WTC11 (cell line): ENCODE measurements around the gene NANOGP8. TPM values are rescaled to one million over a fixed set of nuclear protein-coding genes. Genes with fewer than 3 reads are reported as not detected.

Source experiments
- ATAC-seq: fragments of 200-7000 bp; cut with Tn5 transposase; 2 replicates; pipeline ENCODE4 v1.10.0; 2021; ENCODE audit warnings: mild to moderate bottlenecking, moderate library complexity
- CTCF ChIA-PET: fragments of 300-600 bp; sonication (Branson Sonifier 250); formaldehyde crosslinking; loops from one replicate; lab custom pipeline; 2021; ENCODE audit warnings: antibody characterized with exemption; lab: Charles Lee
- POLR2A ChIA-PET: fragments of 350-600 bp; sonication (Branson Sonifier 250); formaldehyde crosslinking; loops from one replicate; lab custom pipeline; 2021; ENCODE audit warnings: antibody characterized with exemption; lab: Charles Lee
- DNase-seq: peaks from one replicate; pipeline ENCODE4 v3.0.0; 2021; ENCODE audit warnings: low spot score
- H3K27ac Mint-ChIP-seq: 2 replicates; pipeline ENCODE4 v1.8.0; 2021; ENCODE audit warnings: mixed read lengths
- H3K27me3 Mint-ChIP-seq: 2 replicates; pipeline ENCODE4 v1.8.0; 2021; ENCODE audit warnings: low read depth, mild to moderate bottlenecking, moderate library complexity, mixed read lengths
- H3K36me3 Mint-ChIP-seq: 2 replicates; pipeline ENCODE4 v1.8.0; 2021; ENCODE audit warnings: mixed read lengths
- H3K4me1 Mint-ChIP-seq: 2 replicates; pipeline ENCODE4 v1.8.0; 2022; ENCODE audit warnings: mixed read lengths
- H3K4me3 Mint-ChIP-seq: 2 replicates; pipeline ENCODE4 v1.8.0; 2021; ENCODE audit warnings: mild to moderate bottlenecking, moderate library complexity, mixed read lengths
- H3K9me3 Mint-ChIP-seq: 2 replicates; pipeline ENCODE4 v1.8.0; 2021; ENCODE audit warnings: mixed read lengths
- ARID4B ChIP-seq: sonication (generic); formaldehyde crosslinking; IDR thresholded peaks from 2 replicates; pipeline ENCODE4 v1.8.0; 2023; ENCODE audit warnings: missing genetic modification reagents, mild to moderate bottlenecking, borderline replicate concordance
- GRHL2 ChIP-seq: fragments of 250-450 bp; sonication (Bioruptor Pico); IDR thresholded peaks from 2 replicates; pipeline ENCODE4 v1.8.0; 2022; ENCODE audit warnings: mild to moderate bottlenecking, moderate library complexity; ENCODE audit not compliant: insufficient replicate concordance, severe bottlenecking
- MYBL2 ChIP-seq: sonication (generic); formaldehyde crosslinking; IDR thresholded peaks from 2 replicates; pipeline ENCODE4 v1.8.1; 2023; ENCODE audit warnings: mild to moderate bottlenecking, moderate library complexity, missing genetic modification reagents
- NFE2L1 ChIP-seq: sonication (generic); formaldehyde crosslinking; IDR thresholded peaks from 2 replicates; pipeline ENCODE4 v1.8.1; 2023; ENCODE audit warnings: missing genetic modification reagents
- NR3C1 ChIP-seq: sonication (generic); formaldehyde crosslinking; conservative IDR thresholded peaks from 2 replicates; pipeline ENCODE4 v1.8.1; 2023; ENCODE audit warnings: low read depth, mild to moderate bottlenecking, missing genetic modification reagents
- RORB ChIP-seq: fragments of 250-450 bp; sonication (Bioruptor Pico); IDR thresholded peaks from 2 replicates; pipeline ENCODE4 v1.9.0; 2021; ENCODE audit warnings: mild to moderate bottlenecking
- USF2 ChIP-seq: sonication (generic); formaldehyde crosslinking; IDR thresholded peaks from 2 replicates; pipeline ENCODE4 v1.8.1; 2023; ENCODE audit warnings: mild to moderate bottlenecking, missing genetic modification reagents, moderate library complexity
- ZNF232 ChIP-seq: sonication (generic); formaldehyde crosslinking; IDR thresholded peaks from 2 replicates; pipeline ENCODE4 v1.8.0; 2022; ENCODE audit warnings: mild to moderate bottlenecking, missing genetic modification reagents
- ZNF512 ChIP-seq: sonication (generic); formaldehyde crosslinking; IDR thresholded peaks from 2 replicates; pipeline ENCODE4 v1.8.1; 2022; ENCODE audit warnings: missing genetic modification reagents, borderline replicate concordance
- ZNF671 ChIP-seq: fragments of 250-450 bp; sonication (Bioruptor Pico); IDR thresholded peaks from 2 replicates; pipeline ENCODE4 v1.8.0; 2021; ENCODE audit warnings: mild to moderate bottlenecking
- total RNA-seq: library from RNA; stranded (reverse); gene quantifications from 3 replicates; pipeline ENCODE4 v1.2.3, GENCODE V29; 2021
- TF ChIP-seq, protein P1 (sequence below): sonication (generic); formaldehyde crosslinking; IDR thresholded peaks from 2 replicates; pipeline ENCODE4 v1.8.1; 2023; ENCODE audit warnings: mild to moderate bottlenecking, missing genetic modification reagents
- TF ChIP-seq, protein P2 (sequence below): fragments of 250-450 bp; sonication (Bioruptor Pico); IDR thresholded peaks from 2 replicates; pipeline ENCODE4 v2.1.2; 2022; ENCODE audit warnings: mild to moderate bottlenecking, moderate library complexity
- TF ChIP-seq, protein P3 (sequence below): sonication (generic); formaldehyde crosslinking; IDR thresholded peaks from 2 replicates; pipeline ENCODE4 v1.8.0; 2023; ENCODE audit warnings: mild to moderate bottlenecking, missing genetic modification reagents
- TF ChIP-seq, protein P4 (sequence below): sonication (generic); formaldehyde crosslinking; IDR thresholded peaks from 2 replicates; pipeline ENCODE4 v1.8.0; 2022; ENCODE audit warnings: mild to moderate bottlenecking, missing genetic modification reagents
- TF ChIP-seq, protein P5 (sequence below): sonication (generic); formaldehyde crosslinking; IDR thresholded peaks from 2 replicates; pipeline ENCODE4 v1.8.1; 2022; ENCODE audit warnings: low read depth, missing genetic modification reagents, borderline replicate concordance

NANOGP8 gene
- total RNA-seq, 1 experiment from 2014 or later = 2.1 TPM

- no peak for TF ChIP-seq NR3C1 (CRISPR knock-in tag)
- TF ChIP-seq, protein P1, sequence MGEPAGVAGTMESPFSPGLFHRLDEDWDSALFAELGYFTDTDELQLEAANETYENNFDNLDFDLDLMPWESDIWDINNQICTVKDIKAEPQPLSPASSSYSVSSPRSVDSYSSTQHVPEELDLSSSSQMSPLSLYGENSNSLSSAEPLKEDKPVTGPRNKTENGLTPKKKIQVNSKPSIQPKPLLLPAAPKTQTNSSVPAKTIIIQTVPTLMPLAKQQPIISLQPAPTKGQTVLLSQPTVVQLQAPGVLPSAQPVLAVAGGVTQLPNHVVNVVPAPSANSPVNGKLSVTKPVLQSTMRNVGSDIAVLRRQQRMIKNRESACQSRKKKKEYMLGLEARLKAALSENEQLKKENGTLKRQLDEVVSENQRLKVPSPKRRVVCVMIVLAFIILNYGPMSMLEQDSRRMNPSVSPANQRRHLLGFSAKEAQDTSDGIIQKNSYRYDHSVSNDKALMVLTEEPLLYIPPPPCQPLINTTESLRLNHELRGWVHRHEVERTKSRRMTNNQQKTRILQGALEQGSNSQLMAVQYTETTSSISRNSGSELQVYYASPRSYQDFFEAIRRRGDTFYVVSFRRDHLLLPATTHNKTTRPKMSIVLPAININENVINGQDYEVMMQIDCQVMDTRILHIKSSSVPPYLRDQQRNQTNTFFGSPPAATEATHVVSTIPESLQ (CRISPR knock-in tag) = no peak
Observed at GRCh38 chr15:35090104-35090807, 5.2 kb upstream of the NANOGP8 start (continued).

- H3K9me3 Mint-ChIP-seq = peaks cover 16% of the 10 kb centered on the region
Observed at GRCh38 chr15:35089551-35089950, 4.5 kb upstream of the NANOGP8 start.

More at GRCh38 chr15:35089551-35089950, 4.5 kb upstream of the NANOGP8 start:
- peaks cover 3% of the 10 kb centered on the region; the same call in 1 of the 2 replicates for H3K27me3 Mint-ChIP-seq
- POLR2A ChIA-PET = no interaction called here
- no peak for ATAC-seq
- peaks cover 19% of the 10 kb centered on the region for H3K4me1 Mint-ChIP-seq
- H3K4me3 Mint-ChIP-seq = no peak overlapping the region
- no peak for DNase-seq
- no peak overlapping the region for H3K27ac Mint-ChIP-seq
- CTCF ChIA-PET = interaction anchor here (0.8 kb wide), 1 partner anchor 355 kb away, joined by 3 read pairs; no protein-coding TSS in a partner anchor
- H3K36me3 Mint-ChIP-seq = peaks cover 19% of the 10 kb centered on the region
- TF ChIP-seq, protein P2, sequence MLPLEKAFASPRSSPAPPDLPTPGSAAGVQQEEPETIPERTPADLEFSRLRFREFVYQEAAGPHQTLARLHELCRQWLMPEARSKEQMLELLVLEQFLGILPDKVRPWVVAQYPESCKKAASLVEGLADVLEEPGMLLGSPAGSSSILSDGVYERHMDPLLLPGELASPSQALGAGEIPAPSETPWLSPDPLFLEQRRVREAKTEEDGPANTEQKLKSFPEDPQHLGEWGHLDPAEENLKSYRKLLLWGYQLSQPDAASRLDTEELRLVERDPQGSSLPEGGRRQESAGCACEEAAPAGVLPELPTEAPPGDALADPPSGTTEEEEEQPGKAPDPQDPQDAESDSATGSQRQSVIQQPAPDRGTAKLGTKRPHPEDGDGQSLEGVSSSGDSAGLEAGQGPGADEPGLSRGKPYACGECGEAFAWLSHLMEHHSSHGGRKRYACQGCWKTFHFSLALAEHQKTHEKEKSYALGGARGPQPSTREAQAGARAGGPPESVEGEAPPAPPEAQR = no peak
- TF ChIP-seq ZNF232 (CRISPR knock-in tag) (no peak), ZNF512 (CRISPR knock-in tag) (no peak), USF2 (no peak), ZNF671 (CRISPR knock-in tag) (no peak), GRHL2 (CRISPR knock-in tag) (no peak), NFE2L1 (CRISPR knock-in tag) (no peak), MYBL2 (CRISPR knock-in tag) (no peak), NR3C1 (CRISPR knock-in tag) (no peak), RORB (CRISPR knock-in tag) (no peak), ARID4B (no peak)
- TF ChIP-seq, protein P3, sequence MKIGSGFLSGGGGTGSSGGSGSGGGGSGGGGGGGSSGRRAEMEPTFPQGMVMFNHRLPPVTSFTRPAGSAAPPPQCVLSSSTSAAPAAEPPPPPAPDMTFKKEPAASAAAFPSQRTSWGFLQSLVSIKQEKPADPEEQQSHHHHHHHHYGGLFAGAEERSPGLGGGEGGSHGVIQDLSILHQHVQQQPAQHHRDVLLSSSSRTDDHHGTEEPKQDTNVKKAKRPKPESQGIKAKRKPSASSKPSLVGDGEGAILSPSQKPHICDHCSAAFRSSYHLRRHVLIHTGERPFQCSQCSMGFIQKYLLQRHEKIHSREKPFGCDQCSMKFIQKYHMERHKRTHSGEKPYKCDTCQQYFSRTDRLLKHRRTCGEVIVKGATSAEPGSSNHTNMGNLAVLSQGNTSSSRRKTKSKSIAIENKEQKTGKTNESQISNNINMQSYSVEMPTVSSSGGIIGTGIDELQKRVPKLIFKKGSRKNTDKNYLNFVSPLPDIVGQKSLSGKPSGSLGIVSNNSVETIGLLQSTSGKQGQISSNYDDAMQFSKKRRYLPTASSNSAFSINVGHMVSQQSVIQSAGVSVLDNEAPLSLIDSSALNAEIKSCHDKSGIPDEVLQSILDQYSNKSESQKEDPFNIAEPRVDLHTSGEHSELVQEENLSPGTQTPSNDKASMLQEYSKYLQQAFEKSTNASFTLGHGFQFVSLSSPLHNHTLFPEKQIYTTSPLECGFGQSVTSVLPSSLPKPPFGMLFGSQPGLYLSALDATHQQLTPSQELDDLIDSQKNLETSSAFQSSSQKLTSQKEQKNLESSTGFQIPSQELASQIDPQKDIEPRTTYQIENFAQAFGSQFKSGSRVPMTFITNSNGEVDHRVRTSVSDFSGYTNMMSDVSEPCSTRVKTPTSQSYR (CRISPR knock-in tag) = no peak
- TF ChIP-seq, protein P4, sequence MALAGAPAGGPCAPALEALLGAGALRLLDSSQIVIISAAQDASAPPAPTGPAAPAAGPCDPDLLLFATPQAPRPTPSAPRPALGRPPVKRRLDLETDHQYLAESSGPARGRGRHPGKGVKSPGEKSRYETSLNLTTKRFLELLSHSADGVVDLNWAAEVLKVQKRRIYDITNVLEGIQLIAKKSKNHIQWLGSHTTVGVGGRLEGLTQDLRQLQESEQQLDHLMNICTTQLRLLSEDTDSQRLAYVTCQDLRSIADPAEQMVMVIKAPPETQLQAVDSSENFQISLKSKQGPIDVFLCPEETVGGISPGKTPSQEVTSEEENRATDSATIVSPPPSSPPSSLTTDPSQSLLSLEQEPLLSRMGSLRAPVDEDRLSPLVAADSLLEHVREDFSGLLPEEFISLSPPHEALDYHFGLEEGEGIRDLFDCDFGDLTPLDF = no peak
- TF ChIP-seq, protein P5, sequence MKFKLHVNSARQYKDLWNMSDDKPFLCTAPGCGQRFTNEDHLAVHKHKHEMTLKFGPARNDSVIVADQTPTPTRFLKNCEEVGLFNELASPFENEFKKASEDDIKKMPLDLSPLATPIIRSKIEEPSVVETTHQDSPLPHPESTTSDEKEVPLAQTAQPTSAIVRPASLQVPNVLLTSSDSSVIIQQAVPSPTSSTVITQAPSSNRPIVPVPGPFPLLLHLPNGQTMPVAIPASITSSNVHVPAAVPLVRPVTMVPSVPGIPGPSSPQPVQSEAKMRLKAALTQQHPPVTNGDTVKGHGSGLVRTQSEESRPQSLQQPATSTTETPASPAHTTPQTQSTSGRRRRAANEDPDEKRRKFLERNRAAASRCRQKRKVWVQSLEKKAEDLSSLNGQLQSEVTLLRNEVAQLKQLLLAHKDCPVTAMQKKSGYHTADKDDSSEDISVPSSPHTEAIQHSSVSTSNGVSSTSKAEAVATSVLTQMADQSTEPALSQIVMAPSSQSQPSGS (CRISPR knock-in tag) = no peak
